C4-2B (cell line): ENCODE results near the gene SHF.

Experiments used
- CTCF ChIP-seq: fragments of 450-650 bp; conservative IDR thresholded peaks from 2 replicates; pipeline ENCODE4 v1.5.1; 2017; ENCODE audit warnings: mild to moderate bottlenecking
- ZFX ChIP-seq: fragments of 450-650 bp; IDR thresholded peaks from 2 replicates; pipeline ENCODE4 v1.6.1; 2017

GRCh38 chr15:45140557-45141250 is 47.1 kb downstream of the SHF start:
- no peak for TF ChIP-seq CTCF
- no peak for TF ChIP-seq ZFX
